HT-29 (cell line): ENCODE results near the gene OSBPL6. TPM values are rescaled to one million over a fixed set of nuclear protein-coding genes. Genes with fewer than 3 reads are reported as not detected.

Experiments
- DNase-seq: peaks from one replicate; pipeline ENCODE4 v3.0.0-alpha.2; 2015; ENCODE audit warnings: low spot score
- total RNA-seq: library from RNA; depleted of rRNA; stranded (reverse); fragments of >200 nt; shearing (Covaris generic); gene quantifications from 2 replicates; pipeline ENCODE4 v1.2.3, GENCODE V29; 2014

Gene OSBPL6
- total RNA-seq, 1 experiment from 2014 or later, result not detected

DNA sequence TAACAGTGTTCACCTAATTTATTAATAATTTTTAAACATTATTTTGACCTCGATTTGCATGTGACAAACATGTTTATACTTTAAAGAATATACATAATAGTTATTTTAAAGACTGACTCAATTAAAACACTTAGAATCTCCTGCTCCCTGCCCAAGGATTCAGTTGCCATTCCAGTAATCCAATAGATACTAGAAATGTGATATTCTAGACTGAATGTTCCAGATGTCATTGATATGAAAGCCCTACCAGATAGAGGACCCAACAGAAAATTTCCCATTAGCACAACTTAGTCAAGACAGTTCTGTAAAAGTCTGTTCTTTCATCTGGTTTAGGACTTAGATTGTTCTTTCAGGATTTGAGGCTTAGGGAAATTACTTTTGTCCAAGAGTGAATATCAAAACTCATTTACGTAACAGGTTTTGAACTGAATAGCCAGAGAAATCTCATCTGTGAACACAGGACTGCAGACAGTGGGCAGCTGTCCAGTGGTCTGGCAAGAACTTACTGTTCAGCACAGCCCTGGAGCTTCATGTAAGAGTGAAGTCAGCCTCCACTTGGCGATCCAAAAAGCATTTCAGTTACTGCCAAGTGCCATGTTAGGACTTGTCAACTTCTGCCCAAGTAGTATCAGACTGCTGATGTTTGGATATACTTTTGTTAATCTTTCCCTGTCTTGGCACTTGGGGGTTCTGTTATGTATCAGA is 77.5 kb downstream of the OSBPL6 start:
- DNase-seq, result no peak

GRCh38 chr2:178273787-178274360 is 79.6 kb downstream of the OSBPL6 start:
- DNase-seq, result no peak

DNA sequence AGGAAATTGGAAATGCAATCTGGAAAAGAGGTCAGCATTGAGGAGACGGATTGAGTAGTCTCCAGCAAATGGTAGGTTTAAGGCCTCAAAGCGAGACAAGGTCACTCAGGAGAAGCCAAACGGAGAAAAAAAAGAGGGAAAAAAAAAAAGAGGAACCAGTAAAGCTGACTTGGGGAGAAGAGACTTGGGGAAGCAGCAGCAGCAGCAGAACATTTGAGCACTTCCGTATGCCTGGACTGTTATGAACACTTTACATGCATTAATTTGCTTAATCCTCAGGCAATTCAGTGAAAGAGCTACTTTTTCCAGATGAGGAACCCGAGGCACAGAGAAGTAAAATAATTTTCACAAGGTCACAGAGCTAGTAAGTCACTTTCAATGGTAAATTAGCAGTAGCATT is 81.3 kb downstream of the OSBPL6 start:
- DNase-seq, result no peak

DNA sequence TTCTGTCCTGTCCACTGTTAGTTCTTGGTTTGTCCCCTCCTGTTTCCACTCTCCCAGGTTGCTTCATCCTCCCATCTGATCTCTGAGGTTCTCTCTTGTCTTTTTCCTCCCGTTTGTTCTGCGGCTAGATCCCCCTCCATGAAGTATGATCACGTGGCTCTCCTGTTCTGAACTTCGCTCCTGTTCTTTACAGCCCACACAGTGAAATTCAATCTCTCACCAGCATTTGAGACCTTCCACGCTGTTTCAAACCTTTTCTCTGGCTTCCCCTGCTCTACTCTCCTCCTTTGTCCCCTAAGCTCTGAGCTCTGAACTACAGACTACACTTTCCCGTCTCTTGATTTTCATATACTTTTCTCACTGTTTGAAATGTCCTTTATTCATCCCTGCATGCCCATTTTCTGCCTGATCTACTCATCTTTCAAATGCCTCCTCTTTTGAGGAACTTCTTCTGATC is 83.5 kb downstream of the OSBPL6 start:
- DNase-seq, result no peak

DNA sequence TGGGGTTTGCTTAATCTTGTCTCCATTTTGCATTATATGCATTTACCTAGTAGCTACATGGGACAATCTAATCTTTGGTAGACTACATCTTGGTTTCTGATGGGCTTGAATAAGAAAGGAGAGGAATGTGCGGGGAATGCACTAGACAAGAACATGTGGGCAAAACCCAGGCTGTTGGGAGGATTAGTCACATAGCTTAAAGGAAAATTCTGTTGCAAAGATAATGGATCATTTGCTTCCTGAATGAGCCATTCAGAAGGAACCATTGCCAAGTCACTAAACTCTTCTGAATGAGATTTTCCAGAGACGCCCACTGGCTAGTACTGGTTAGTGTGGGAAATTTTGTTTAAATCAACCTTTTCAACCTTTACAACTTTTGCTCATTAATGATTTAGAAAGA is 84.8 kb downstream of the OSBPL6 start:
- DNase-seq, result no peak

GRCh38 chr2:178279636-178280035 is 85.3 kb downstream of the OSBPL6 start:
- DNase-seq, result no peak

GRCh38 chr2:178280244-178280852 is 86.0 kb downstream of the OSBPL6 start:
- peak; percentile 75 for DNase-seq

DNA sequence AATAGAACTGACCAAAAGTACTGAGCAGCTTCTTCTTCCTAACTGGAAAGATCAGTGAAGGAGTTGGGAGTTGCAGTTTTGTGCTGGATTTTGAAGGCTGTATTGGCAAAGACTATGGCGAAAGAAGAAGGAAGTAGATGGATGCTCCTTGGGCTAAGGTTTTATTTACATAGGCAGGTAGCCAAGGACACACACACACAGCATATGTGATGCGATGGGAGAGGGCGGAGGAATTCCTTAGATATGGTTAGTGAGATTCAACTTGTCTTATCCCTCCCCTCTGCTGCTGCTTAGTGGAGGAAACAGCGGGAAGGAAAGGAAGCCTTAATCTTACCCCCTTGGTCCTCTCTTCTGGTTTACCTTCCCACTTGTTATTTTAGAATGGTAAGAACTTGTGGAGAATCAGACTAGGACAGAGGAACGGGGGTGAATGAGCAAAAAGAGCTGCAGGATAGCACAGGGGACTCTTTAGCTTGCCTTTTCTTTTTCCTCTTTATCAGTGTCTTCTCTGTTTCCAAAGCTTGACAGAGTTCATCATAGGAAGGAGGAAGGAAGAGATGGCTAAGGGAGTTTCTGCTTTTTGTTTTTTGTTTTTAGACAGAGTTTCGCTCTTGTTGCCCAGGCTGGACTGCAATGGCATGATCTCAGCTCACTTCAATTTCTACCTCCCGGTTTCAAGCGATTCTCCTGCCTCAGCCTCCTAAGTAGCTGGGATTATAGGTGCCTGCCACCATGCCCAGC is 87.9 kb downstream of the OSBPL6 start:
- DNase-seq, result peak; percentile 55

DNA sequence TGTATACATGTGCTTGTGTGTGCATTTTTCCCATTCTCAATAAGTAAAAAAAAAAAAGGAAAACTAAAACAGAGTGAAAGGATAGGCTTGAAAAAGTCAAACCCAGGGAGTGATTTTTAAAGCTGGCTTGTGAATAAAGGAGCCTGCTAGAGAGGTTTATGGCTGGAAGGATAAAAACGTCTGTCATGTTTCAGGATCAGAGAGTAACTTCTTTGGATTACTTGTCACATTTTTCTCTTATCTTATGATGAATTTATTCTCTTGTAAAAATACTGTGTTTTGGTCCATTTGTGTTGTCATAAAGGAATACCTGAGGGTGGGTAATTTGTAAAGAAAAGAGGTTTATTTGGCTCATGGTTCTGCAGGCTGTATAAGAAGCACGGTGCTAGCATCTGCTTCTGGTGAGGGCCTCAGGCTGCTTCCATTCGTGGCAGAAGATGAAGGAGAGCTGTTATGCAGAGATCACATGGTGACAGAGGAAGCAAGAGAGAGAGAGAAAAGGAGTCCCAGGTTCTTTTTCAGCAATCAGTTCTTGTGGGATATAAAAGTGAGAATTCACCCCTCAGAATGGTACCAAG is 89.1 kb downstream of the OSBPL6 start:
- DNase-seq, result no peak

DNA sequence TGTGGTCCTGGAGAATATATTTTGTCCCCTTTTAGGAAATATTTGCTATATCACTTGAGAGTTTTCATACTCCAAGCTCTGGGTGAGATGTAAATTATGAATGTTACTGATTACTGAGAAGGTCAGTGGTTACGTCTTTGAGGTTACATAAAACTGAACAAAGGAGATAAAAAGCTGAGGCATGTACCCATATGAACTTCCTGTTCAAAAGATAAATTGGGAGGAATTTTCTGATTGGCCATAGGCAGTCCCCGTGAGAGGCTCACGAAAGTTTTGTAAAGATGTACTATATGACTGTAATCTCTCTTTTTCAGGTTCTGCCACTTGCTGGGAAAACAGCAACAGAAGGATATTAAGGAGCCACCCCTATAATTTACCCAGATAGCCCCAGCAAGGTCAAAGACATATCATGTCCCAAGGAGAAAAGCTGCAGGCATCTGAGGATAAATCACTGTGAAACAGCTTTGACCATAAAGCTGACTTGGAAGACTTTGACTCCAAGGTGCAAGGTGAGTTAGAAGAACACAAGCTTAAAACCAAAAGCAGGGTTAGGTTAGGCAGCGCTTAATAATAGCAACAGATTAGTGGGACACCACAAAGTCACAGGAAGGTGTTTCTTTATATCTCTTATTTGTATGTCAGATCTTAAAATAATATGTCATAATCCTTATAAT is 90.4 kb downstream of the OSBPL6 start:
- no peak for DNase-seq

DNA sequence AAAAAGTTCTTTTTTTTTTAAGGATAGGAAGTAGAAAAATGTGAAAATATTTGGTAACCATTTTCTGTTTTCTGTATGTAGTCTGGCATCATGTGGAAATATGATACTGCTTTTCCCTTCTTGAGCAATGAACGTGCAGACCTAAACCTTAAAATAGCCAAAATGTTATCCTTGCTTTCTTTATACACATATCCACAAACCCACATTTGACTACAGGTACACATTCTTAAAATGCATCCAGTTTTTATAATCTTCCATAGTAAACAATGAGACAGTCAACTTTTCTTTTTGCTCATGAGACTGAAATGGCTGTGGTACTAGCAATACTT is 90.9 kb downstream of the OSBPL6 start:
- no peak for DNase-seq

DNA sequence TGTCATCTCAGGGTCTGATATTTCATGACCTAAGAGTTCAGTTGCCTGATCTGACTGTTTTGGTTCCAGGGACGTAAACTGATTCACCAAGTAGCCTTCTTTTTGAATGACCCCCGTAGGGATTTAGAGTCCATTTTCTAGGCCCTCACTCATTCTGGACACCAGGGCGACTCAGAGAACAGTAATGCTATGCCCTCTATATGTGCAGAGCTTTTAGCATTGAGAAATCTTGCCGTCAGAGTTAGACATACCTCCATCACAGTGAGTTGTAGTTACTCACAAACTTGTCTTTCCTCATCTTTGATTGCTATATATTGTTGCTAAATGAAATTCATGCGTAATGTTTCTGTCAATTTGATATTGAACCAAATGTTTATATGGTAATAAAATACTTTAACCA is 92.3 kb downstream of the OSBPL6 start:
- no peak for DNase-seq

DNA sequence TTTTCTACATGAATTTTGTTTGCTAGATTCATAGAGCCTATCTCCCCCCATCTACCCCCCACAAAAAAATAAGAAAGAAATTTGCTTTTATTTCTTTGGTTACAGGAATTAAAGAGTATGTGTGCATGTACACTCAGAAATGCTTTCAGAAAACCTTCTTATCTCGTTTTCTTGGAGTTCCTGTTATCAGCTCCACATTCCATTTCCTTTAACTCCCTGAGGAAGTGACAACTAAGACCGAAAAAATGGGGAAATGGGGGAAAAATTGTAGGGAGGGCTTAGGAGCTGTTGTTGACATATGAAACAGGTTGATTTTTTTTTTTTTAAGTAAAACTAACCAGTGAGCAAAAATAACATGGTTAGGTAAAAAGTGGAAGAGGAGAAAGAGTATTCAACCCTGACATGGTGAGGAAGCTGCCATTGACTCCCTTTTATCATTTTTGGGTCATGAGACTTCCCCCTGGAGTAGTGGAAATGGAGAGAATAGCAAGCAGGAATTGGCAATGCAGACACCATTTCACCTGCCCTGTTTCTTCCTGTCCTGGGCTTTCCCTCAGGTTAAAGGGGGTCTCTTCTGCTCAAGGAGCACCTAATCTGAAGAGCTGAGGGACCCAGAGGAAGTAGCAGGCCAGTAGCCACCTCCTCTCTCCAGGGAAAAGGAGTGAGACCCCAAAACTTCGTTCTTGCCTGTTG is 93.5 kb downstream of the OSBPL6 start:
- no peak for DNase-seq

DNA sequence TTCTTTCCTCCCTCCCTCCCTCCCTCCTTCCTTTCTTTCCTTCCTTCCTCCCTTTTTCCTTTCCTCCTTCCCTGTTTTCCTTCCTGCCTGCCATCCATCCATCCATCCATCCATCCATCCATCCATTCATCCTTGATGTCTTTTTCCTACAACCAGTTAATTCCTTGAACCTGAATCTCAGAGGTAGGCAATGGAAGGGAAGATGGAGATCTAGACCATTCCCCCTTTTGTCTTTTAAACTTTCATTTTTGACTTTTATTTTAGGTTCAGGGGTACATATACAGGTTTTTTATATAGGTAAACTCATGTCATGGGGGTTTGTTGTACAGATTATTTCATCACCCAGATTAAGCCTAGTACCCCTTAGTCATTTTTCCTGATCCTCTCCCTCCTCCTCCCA is 97.4 kb downstream of the OSBPL6 start:
- DNase-seq, result no peak

DNA sequence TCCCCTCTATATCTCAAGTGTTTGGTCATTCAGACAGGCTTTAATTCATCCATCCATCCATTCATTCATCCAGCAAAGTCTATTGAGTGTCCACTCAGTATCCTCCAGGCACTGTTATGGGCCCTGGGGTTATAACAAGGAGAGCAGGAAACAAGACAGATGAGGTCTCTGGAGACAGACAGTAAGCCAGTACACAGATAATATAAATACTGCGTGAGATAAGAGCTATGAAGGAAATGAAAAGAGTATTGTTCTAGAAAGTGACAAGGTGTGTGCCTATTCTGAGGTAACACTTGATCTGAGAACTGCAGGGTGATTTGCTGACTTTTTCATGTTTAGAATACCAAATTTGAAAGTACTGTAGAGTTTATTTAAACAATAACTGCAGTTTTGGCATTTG is 98.3 kb downstream of the OSBPL6 start:
- DNase-seq, result no peak

- DNase-seq, result no peak
Measured at GRCh38 chr2:178295115-178295514, 100.8 kb downstream of the OSBPL6 start.

- DNase-seq, result no peak
Measured at GRCh38 chr2:178295906-178296305, 101.6 kb downstream of the OSBPL6 start.

GRCh38 chr2:178296394-178297090 is 102.2 kb downstream of the OSBPL6 start:
- no peak for DNase-seq

- no peak for DNase-seq
Measured at GRCh38 chr2:178297091-178297411, 102.7 kb downstream of the OSBPL6 start.

DNA sequence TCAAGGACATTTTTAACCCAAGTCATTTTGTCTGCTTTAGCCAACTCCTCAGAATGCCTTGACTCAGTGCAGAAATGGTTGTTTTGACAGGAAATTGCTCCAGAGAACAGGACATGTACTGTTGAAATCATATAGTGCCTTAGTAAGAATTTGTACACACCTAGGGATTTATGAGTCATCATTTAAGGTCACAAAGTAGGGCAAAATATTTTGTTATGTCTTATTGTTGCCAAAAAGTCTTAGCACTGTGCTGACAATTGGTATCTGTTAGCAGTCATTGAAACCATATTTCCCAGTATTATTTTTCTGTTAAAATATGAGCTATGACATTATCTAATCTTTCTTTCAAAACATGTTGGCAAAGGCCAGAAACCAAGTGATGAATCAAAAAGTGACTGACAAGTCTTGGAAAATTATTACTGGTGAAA is 104.5 kb downstream of the OSBPL6 start:
- DNase-seq, result no peak
